HEK293 (cell line): ENCODE measurements around the gene POU2F2.

Experiments
- CTCF ChIA-PET: fragments of 350-600 bp; formaldehyde crosslinking; extraction: SDS; loops from one replicate; lab custom pipeline; 2021; ENCODE audit warnings: antibody characterized with exemption; lab: Yijun Ruan, JAX
- POLR2A ChIA-PET: fragments of 300-600 bp; formaldehyde crosslinking; extraction: SDS; loops from one replicate; lab custom pipeline; 2020; ENCODE audit warnings: antibody characterized with exemption, inconsistent platforms; lab: Yijun Ruan, JAX
- H3K27ac ChIP-seq: fragments of 200-500 bp; sonication (Bioruptor generic); 2 replicates; pipeline ENCODE4 v1.5.1; 2014; ENCODE audit warnings: low read depth, low read length, control low read depth, inconsistent platforms; ENCODE audit errors: extremely low read depth
- H3K36me3 ChIP-seq, 2 experiments: fragments of 200-500 bp in 1 of 2; sonication (Bioruptor generic) in 1 of 2; 1 replicate in 1 of 2; 2 replicates in 1 of 2; pipeline ENCODE4 v1.5.1; 2014 to 2017; ENCODE audit warnings: inconsistent platforms in 2 of 2, low read length in 2 of 2; ENCODE audit not compliant: control insufficient read depth in 2 of 2, insufficient read depth in 1 of 2
- H3K4me1 ChIP-seq: fragments of 200-500 bp; sonication (Bioruptor generic); 2 replicates; pipeline ENCODE4 v1.5.1; 2014; ENCODE audit warnings: mild to moderate bottlenecking, low read length, inconsistent platforms; ENCODE audit not compliant: control insufficient read depth, insufficient read depth
- H3K4me3 ChIP-seq: 2 replicates; pipeline ENCODE4 v1.5.1; 2011; ENCODE audit warnings: low read depth, mild to moderate bottlenecking, control low read depth, low read length, moderate library complexity
- H3K9me3 ChIP-seq: fragments of 200-500 bp; sonication (Bioruptor generic); 2 replicates; pipeline ENCODE4 v1.5.1; 2014; ENCODE audit warnings: low read depth, low read length, inconsistent platforms; ENCODE audit not compliant: control insufficient read depth, insufficient read depth
- EGR2 ChIP-seq: fragments of 450-650 bp; formaldehyde crosslinking; IDR thresholded peaks from 2 replicates; pipeline ENCODE4 v1.5.1; 2016; ENCODE audit warnings: low read depth, missing biosample characterization, missing genetic modification characterization
- FEZF1 ChIP-seq: fragments of 450-650 bp; formaldehyde crosslinking; IDR thresholded peaks from 2 replicates; pipeline ENCODE4 v1.5.1; 2016; ENCODE audit warnings: missing biosample characterization, missing genetic modification characterization
- HOXD13 ChIP-seq: sonication (generic); formaldehyde crosslinking; IDR thresholded peaks from 2 replicates; pipeline ENCODE4 v1.8.0; 2022; ENCODE audit warnings: missing genetic modification reagents, borderline replicate concordance
- KLF10 ChIP-seq: fragments of 450-650 bp; IDR thresholded peaks from 2 replicates; pipeline ENCODE4 v1.5.1; 2018; ENCODE audit warnings: missing biosample characterization, mild to moderate bottlenecking, missing genetic modification characterization
- OVOL3 ChIP-seq: fragments of 450-650 bp; formaldehyde crosslinking; IDR thresholded peaks from 2 replicates; pipeline ENCODE4 v1.5.1; 2016; ENCODE audit warnings: missing biosample characterization, missing genetic modification characterization
- PRDM1 ChIP-seq: fragments of 450-650 bp; formaldehyde crosslinking; IDR thresholded peaks from 2 replicates; pipeline ENCODE4; 2016; ENCODE audit warnings: missing biosample characterization, missing genetic modification characterization
- ZFP41 ChIP-seq: fragments of 450-650 bp; formaldehyde crosslinking; IDR thresholded peaks from 2 replicates; pipeline ENCODE4 v1.5.1; 2016; ENCODE audit warnings: missing biosample characterization, missing genetic modification characterization, borderline replicate concordance
- ZNF10 ChIP-seq: fragments of 450-650 bp; formaldehyde crosslinking; IDR thresholded peaks from 2 replicates; pipeline ENCODE4 v1.5.1; 2017; ENCODE audit warnings: missing biosample characterization, missing genetic modification characterization
- ZNF248 ChIP-seq: fragments of 450-650 bp; formaldehyde crosslinking; IDR thresholded peaks from 2 replicates; pipeline ENCODE4 v1.5.1; 2017; ENCODE audit warnings: missing biosample characterization, missing genetic modification characterization
- ZNF48 ChIP-seq: fragments of 450-650 bp; formaldehyde crosslinking; IDR thresholded peaks from 2 replicates; pipeline ENCODE4 v1.5.1; 2016; ENCODE audit warnings: missing biosample characterization, missing genetic modification characterization
- ZNF521 ChIP-seq: fragments of 450-650 bp; formaldehyde crosslinking; IDR thresholded peaks from 2 replicates; pipeline ENCODE4 v1.5.1; 2017; ENCODE audit warnings: missing biosample characterization, mild to moderate bottlenecking, missing genetic modification characterization
- ZNF544 ChIP-seq: fragments of 450-650 bp; formaldehyde crosslinking; IDR thresholded peaks from 2 replicates; pipeline ENCODE4 v1.5.0; 2017; ENCODE audit warnings: missing biosample characterization, missing genetic modification characterization
- ZNF610 ChIP-seq: fragments of 450-650 bp; formaldehyde crosslinking; IDR thresholded peaks from 2 replicates; pipeline ENCODE4 v1.5.1; 2016; ENCODE audit warnings: missing biosample characterization, missing genetic modification characterization, borderline replicate concordance
- ZNF624 ChIP-seq: fragments of 450-650 bp; formaldehyde crosslinking; IDR thresholded peaks from 2 replicates; pipeline ENCODE4 v1.5.1; 2017; ENCODE audit warnings: missing biosample characterization, missing genetic modification characterization
- ZNF660 ChIP-seq: fragments of 450-650 bp; IDR thresholded peaks from 2 replicates; pipeline ENCODE4 v1.5.1; 2018; ENCODE audit warnings: missing biosample characterization, mild to moderate bottlenecking, missing genetic modification characterization
- TF ChIP-seq, protein P1 (sequence below): fragments of 450-650 bp; formaldehyde crosslinking; IDR thresholded peaks from 2 replicates; pipeline ENCODE4 v1.5.1; 2016; ENCODE audit warnings: missing biosample characterization, missing genetic modification characterization
- TF ChIP-seq, protein P2 (sequence below): fragments of 450-650 bp; formaldehyde crosslinking; IDR thresholded peaks from 2 replicates; pipeline ENCODE4 v1.5.1; 2016; ENCODE audit warnings: missing biosample characterization, missing genetic modification characterization
- TF ChIP-seq, protein P3 (sequence below): fragments of 450-650 bp; formaldehyde crosslinking; IDR thresholded peaks from 2 replicates; pipeline ENCODE4 v1.5.1; 2017; ENCODE audit warnings: missing biosample characterization, missing genetic modification characterization
- TF ChIP-seq, protein P4 (sequence below): fragments of 450-650 bp; formaldehyde crosslinking; IDR thresholded peaks from 2 replicates; pipeline ENCODE4 v1.5.0; 2017; ENCODE audit warnings: missing biosample characterization, missing genetic modification characterization, borderline replicate concordance

The POU2F2 gene

DNA sequence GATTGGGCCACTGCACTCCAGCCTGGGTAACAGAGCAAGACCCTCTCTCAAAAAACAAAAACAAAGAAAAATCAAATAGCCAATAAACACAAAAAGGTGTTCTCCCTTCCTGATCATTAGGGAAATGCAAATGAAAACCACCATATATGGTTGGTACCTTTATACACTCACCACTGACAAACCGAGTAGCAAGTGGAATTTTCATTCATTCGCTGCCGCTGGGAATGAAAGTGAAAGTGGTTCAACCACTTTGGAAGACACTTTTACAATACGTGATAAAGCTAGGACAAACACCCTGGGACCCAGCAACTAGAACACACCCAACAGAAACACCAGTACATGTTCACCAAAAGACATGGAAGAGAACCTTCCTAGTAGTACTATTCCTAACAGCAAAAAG lies 83.3 kb downstream of the POU2F2 start:
- no peaks in the 10 kb centered on the region; a peak in 1 of 3 replicates for H3K36me3 ChIP-seq

DNA sequence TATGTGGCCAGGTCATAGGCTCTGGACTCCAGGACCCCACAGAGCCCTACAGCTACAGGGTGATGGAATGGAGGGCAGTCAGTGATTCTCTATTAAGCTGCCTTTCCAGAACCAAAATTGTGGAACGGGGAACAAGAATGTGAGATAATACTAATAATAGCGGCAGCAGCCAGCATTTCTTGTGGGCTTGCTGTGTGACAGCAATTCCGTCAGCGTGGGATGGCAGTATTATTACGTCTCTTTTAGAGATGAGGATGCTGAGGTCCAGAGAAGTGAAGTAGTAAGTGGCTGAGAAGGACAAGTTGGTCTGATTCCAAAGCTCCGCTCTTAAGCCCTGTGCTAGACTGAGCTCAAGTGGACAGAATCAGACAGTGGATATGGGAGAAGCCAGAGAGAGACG lies 86.7 kb downstream of the POU2F2 start:
- H3K27ac ChIP-seq: no peak overlapping the region
- CTCF ChIA-PET: interaction anchor here (0.5 to 5.0 kb wide), 6 partner anchors 11 to 57 kb away, joined by 3 to 57 read pairs (median 6); no protein-coding TSS in a partner anchor
- POLR2A ChIA-PET: no interaction called here
- TF ChIP-seq, protein P1, sequence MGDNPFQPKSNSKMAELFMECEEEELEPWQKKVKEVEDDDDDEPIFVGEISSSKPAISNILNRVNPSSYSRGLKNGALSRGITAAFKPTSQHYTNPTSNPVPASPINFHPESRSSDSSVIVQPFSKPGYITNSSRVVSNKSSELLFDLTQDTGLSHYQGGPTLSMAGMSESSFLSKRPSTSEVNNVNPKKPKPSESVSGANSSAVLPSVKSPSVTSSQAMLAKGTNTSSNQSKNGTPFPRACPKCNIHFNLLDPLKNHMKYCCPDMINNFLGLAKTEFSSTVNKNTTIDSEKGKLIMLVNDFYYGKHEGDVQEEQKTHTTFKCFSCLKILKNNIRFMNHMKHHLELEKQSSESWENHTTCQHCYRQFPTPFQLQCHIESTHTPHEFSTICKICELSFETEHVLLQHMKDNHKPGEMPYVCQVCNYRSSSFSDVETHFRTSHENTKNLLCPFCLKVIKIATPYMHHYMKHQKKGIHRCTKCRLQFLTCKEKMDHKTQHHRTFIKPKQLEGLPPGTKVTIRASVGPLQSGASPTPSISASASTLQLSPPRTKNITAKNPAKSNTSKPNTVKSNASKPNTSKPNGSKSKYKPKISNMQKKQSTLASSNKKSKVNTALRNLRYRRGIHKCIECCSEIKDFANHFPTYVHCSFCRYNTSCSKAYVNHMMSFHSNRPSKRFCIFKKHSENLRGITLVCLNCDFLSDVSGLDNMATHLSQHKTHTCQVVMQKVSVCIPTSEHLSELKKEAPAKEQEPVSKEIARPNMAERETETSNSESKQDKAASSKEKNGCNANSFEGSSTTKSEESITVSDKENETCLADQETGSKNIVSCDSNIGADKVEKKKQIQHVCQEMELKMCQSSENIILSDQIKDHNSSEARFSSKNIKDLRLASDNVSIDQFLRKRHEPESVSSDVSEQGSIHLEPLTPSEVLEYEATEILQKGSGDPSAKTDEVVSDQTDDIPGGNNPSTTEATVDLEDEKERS (tag by site-specific recombination): no peak
- TF ChIP-seq, all 188 proteins: peak for 0
- Histone ChIP-seq H3K36me3 (no peaks in the 10 kb centered on the region; a peak in 1 of 3 replicates), H3K4me3 (no peak overlapping the region), H3K4me1 (no peaks in the 10 kb centered on the region), H3K9me3 (no peaks in the 10 kb centered on the region)

More for the DNA sequence above, 83.3 kb downstream of the POU2F2 start:
- Histone ChIP-seq H3K9me3 (no peaks in the 10 kb centered on the region), H3K27ac (no peak overlapping the region), H3K4me3 (no peak overlapping the region), H3K4me1 (peaks cover 5% of the 10 kb centered on the region; the same call in 1 of the 2 replicates)
- TF ChIP-seq ZNF10 (tag by site-specific recombination) (no peak), ZNF521 (tag by site-specific recombination) (no peak), ZFP41 (tag by site-specific recombination) (no peak), HOXD13 (CRISPR knock-in tag) (no peak), ZNF544 (tag by site-specific recombination) (no peak), OVOL3 (tag by site-specific recombination) (no peak), ZNF624 (tag by site-specific recombination) (no peak), ZNF660 (tag by site-specific recombination) (no peak), PRDM1 (tag by site-specific recombination) (peak; percentile 40; the same call in 1 of the 2 replicates)
- TF ChIP-seq, protein P2, sequence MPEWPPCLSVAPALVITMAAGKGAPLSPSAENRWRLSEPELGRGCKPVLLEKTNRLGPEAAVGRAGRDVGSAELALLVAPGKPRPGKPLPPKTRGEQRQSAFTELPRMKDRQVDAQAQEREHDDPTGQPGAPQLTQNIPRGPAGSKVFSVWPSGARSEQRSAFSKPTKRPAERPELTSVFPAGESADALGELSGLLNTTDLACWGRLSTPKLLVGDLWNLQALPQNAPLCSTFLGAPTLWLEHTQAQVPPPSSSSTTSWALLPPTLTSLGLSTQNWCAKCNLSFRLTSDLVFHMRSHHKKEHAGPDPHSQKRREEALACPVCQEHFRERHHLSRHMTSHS (tag by site-specific recombination): no peak
- TF ChIP-seq, protein P3, sequence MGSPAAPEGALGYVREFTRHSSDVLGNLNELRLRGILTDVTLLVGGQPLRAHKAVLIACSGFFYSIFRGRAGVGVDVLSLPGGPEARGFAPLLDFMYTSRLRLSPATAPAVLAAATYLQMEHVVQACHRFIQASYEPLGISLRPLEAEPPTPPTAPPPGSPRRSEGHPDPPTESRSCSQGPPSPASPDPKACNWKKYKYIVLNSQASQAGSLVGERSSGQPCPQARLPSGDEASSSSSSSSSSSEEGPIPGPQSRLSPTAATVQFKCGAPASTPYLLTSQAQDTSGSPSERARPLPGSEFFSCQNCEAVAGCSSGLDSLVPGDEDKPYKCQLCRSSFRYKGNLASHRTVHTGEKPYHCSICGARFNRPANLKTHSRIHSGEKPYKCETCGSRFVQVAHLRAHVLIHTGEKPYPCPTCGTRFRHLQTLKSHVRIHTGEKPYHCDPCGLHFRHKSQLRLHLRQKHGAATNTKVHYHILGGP: 0 out of 2 replicates have a peak, but pooled peaks have one; percentile 4
- POLR2A ChIA-PET: interaction anchor here (0.6 to 1.0 kb wide), 2 partner anchors 23 to 348 kb away, joined by 3 read pairs; no protein-coding TSS in a partner anchor
- CTCF ChIA-PET: interaction anchor here (0.6 to 2.4 kb wide), 3 partner anchors 10 to 20 kb away, joined by 3 to 16 read pairs (median 8); no protein-coding TSS in a partner anchor

DNA sequence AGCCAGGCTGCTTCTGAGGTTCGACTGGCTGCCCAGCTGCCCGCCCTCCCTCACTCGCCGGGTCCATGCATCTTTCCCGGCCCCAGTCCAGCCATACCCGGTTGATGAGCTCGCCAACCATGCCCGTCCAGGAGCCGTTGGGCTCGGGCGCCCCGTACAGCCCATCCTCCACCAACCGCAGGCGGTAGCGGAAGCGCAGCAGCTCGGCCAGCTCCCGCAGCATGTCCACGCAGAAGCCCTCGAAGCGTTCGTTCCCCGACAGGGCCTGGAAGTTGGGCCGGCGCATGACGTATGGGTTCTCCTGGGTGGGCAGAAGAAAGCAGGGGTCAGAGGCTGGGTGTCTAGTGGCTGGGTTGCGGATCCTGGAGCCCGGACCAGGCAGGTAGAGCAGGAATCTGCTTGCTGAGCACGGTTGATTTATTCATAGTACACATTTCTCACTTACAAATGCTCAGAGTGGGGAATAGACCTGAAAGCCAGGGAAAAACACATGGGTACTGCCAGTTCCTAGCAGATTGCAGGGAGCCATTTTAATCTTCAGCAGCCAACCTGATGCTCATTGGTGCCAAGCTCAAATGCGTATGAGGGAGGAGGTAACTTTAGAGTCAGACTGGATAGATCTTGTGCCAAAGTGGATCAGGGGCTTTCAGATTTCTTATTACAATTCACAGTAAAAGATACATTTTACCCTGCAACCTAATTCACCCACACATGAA lies 89.6 kb downstream of the POU2F2 start:
- Histone ChIP-seq H3K4me3 (no peak overlapping the region), H3K4me1 (no peaks in the 10 kb centered on the region), H3K36me3 (no peaks in the 10 kb centered on the region; a peak in 1 of 3 replicates), H3K27ac (no peak overlapping the region), H3K9me3 (no peaks in the 10 kb centered on the region)
- POLR2A ChIA-PET: no interaction called here
- CTCF ChIA-PET: interaction anchor here (0.6 to 5.0 kb wide), 4 partner anchors 8 to 90 kb away, joined by 3 to 57 read pairs (median 20); no protein-coding TSS in a partner anchor
- TF ChIP-seq ZNF610 (tag by site-specific recombination) (no peak), EGR2 (tag by site-specific recombination) (no peak), KLF10 (tag by site-specific recombination) (no peak), FEZF1 (tag by site-specific recombination) (no peak), ZNF48 (tag by site-specific recombination) (no peak), ZNF248 (tag by site-specific recombination) (no peak)
- TF ChIP-seq, protein P2 (tag by site-specific recombination): no peak
- TF ChIP-seq, protein P4, sequence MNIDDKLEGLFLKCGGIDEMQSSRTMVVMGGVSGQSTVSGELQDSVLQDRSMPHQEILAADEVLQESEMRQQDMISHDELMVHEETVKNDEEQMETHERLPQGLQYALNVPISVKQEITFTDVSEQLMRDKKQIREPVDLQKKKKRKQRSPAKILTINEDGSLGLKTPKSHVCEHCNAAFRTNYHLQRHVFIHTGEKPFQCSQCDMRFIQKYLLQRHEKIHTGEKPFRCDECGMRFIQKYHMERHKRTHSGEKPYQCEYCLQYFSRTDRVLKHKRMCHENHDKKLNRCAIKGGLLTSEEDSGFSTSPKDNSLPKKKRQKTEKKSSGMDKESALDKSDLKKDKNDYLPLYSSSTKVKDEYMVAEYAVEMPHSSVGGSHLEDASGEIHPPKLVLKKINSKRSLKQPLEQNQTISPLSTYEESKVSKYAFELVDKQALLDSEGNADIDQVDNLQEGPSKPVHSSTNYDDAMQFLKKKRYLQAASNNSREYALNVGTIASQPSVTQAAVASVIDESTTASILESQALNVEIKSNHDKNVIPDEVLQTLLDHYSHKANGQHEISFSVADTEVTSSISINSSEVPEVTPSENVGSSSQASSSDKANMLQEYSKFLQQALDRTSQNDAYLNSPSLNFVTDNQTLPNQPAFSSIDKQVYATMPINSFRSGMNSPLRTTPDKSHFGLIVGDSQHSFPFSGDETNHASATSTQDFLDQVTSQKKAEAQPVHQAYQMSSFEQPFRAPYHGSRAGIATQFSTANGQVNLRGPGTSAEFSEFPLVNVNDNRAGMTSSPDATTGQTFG (tag by site-specific recombination): no peak
